GM18505 (cell line): ENCODE measurements around the gene NR2F1-AS1.

ENCODE experiments used
- ATAC-seq: cut with Tn5 transposase; IDR thresholded peaks from one replicate; pipeline ENCODE4 v1.9.1; 2021; ENCODE audit not compliant: unreplicated experiment
- POLR2A ChIP-seq: IDR thresholded peaks from 4 replicates; pipeline ENCODE4 v1.6.1; 2011; ENCODE audit warnings: borderline replicate concordance; ENCODE audit not compliant: insufficient read depth, insufficient read length; ENCODE audit errors: extremely low read depth

NR2F1-AS1 gene

GRCh38 chr5:93384995-93385394 is 196.0 kb downstream of the NR2F1-AS1 start:
- ATAC-seq: no peak
- TF ChIP-seq POLR2A: no peak

DNA sequence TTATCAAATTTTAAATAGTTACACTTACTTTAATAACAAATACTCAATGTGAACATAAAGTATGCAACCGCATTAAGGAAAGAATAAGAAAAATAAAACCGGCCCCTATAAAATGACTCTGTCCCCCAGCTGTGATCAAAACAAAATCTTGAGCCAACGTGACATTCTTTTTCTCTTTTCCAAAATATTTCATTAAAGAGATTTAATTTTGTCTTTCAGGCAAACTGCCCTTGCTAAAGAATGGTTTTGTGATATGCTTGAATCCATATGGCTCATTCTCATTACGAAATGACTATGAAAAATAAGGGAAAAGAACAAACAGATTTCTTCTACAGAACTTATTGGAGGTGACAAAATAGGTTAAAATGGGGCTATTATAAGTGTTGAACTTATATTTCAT is 197.0 kb downstream of the NR2F1-AS1 start:
- TF ChIP-seq POLR2A: no peak

DNA sequence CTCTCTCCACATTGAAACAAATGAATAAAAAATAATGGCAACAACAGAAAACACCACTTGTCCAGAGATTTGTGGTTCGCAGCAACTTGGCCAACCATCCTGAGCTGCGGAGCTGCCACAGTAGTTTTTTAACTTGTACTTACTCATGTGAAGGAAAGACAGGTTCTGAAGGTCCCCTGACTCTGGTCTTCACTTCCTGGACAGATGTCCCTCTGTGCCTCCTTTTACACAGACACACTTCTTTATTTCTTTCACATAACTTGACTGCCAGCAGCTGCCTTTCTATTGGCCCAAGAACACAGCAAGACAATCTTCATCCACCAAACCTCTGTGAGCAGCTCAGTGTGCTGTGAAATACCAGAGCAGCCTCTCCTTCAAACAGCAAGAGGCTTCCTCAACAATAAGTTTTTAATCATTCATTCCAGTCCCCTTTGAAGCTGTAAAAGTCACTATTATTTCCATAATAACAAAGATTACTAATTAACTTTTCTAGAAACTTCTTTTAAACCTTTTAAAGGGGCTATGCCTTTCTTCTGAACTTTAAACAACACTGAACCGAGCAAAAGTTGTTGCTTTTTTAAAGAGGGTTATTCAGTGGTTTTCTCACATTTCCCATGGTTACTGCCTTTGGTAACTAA is 198.7 kb downstream of the NR2F1-AS1 start:
- ATAC-seq: no peak
- TF ChIP-seq POLR2A: no peak

More for the DNA sequence above, 197.0 kb downstream of the NR2F1-AS1 start:
- no peak for ATAC-seq

DNA sequence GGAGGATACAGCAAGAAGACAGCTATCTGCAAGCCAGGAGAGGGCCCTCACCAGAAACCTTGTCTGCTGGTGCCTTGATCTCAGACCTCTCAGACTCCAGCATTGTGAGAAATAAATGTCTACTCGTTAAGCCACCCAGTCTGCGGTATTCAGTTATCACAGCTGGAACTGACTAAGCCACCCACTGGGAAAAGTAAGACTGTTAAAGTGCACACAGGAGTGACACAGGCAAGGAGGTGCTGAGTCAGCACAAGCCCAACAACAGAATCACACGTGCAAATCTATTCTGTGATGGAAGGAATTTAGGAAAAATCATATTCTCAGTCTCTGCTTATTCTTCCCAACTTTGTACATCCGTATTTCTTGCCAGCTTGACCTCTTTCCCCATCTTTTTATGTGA is 200.0 kb downstream of the NR2F1-AS1 start:
- TF ChIP-seq POLR2A: no peak
- no peak for ATAC-seq

GRCh38 chr5:93378073-93378472 is 202.9 kb downstream of the NR2F1-AS1 start:
- no peak for TF ChIP-seq POLR2A
- ATAC-seq: no peak

- TF ChIP-seq POLR2A: no peak
- ATAC-seq: no peak
Measured at GRCh38 chr5:93371893-93372292, 209.1 kb downstream of the NR2F1-AS1 start.

DNA sequence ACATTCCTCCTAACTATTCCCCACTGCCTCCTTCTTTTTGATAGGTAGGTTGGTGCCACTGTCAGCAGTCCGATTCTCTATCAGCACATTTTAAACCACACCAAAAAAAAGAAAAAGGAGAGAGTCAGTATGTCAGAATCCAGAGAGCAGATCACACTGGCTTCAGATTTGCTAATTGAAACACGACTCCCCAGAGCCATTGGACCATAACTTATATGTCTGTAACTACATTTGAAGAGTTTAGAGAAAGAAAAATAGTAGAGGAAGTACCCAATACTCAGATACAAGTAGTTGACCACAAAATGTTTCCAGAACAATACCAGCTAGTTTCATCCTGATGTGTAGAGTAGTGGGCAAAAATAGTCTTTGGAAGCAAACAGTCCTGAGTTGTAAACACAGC is 216.6 kb downstream of the NR2F1-AS1 start:
- no peak for ATAC-seq
- no peak for TF ChIP-seq POLR2A

DNA sequence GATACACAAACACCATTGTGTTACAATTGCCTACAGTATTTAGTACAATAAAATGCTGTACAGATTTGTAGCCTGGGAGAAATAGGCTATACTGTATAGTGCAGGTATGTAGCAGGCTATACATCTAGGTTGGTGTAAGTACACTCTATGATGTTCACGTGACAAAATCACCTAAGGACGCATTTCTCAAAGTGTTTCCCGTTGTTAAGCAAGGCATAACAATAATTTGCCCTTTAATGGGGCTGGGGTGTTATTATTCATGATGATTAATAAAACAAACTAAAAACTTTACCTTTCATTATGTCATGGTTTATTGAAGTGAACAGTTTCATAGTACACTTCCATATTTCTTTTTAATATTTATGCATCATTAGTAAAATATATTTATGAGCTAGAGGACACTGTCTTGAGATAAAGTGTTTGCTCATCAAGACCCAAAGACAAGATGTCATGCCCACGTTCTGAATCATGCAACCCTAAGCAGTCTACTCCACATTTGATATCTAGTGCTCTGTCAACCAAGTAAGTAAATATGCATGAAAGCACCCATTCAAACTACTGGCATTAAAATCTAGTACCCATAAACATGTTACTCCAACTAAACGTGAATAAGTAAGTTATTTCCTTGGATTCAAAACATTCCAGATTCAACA is 220.5 kb downstream of the NR2F1-AS1 start:
- TF ChIP-seq POLR2A: no peak

DNA sequence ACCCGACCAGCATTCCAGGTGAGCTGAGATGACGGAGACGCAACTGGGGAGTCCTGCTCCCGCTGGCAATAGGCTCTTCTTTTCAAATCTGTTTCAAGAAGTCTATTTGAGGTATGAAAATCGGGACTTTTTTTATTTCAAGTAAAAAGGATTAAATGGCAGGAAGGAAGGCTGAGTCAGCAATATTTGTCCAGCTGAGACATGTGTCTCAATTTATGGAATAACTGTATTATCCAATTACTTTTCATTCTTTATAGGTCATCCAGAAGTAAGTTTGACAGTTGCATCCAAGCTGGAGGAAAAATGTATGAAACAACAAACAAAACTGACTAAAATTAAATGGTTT is 221.1 kb downstream of the NR2F1-AS1 start:
- no peak for ATAC-seq
- TF ChIP-seq POLR2A: no peak

More for the DNA sequence above, 220.5 kb downstream of the NR2F1-AS1 start:
- no peak for ATAC-seq
